Ureter (tissue), 1 donor: ENCODE results near the gene EEFSEC. TPM values are rescaled to one million over a fixed set of nuclear protein-coding genes. Genes with fewer than 3 reads are reported as not detected.

Experiments used
- DNase-seq: peaks from one replicate; pipeline ENCODE4 v3.0.0-alpha.2; 2020; ENCODE audit warnings: low spot score
- total RNA-seq: library from RNA; stranded (reverse); gene quantifications from one replicate; pipeline ENCODE4 v1.2.4, GENCODE V29; 2023
- donor health status: DM: yes; HTN: yes; CAD: no.

Gene EEFSEC
- total RNA-seq, 1 donor from 2014 or later: 20.0 TPM

DNA sequence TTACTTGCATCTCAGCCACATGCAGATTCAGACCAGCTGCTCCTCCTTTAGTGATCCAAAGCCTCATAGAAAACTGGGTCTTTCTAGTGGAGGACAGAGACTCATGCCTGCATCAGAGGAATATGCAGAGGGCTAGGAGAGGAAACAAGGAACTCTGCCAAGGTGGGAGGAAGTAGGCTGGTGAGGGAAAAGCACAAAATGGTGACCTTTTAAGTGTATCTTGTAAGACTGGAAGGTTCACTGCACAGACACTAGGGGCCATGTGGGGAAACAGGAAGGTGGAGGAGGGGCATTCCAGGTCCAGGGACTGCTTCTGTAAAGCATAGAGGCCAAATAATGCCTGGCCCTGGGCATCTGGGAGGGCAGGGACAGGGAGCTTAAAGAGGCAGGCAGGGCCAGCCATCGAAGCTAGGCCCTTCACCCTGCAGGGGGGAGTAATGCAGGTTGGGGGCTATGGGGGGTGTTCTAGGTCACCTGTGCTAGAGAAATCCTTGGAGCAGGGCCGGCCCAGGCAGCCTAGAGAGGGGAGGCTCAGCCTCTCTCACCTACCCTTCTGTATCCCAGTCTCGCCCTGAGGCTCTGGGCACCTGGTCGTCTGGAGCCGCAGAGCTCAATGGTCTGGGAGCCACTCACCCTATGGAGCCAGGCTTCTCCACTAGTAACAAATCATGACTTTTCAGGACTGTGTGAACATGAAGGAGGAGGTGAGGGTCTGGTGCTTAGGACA is 195.7 kb downstream of the EEFSEC start:
- no peak for DNase-seq

DNA sequence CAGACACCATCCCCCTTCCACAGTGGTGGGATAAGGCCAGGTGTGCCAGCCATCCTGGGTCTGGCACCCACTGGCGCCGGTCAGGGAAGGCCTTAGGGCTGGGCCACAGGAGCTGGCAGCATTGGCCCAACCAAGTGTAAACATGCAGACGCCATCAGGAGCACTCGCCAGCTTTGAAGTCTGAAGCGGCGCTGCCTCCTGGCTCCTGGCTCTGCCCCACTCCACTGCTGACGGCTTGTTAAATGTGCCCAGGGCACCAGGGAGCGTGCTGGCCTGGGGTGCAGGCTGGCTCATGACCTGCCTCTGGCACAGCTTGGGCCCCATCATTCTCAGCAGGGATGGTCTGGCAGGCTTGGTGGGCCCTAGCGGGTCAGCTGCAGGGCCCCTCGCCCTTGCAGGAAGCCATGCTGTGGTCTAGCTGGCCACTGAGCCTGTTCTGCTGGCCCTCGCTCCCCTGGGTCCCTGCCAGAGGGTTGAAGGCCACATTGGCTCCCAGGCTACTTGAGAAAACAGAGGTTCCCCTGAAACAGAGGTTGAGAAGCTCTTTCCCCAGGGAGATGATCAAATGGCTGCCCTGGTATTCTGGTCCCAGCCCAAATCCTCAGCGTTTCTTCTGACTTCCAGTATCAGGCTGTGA is 196.8 kb downstream of the EEFSEC start:
- DNase-seq: no peak

DNA sequence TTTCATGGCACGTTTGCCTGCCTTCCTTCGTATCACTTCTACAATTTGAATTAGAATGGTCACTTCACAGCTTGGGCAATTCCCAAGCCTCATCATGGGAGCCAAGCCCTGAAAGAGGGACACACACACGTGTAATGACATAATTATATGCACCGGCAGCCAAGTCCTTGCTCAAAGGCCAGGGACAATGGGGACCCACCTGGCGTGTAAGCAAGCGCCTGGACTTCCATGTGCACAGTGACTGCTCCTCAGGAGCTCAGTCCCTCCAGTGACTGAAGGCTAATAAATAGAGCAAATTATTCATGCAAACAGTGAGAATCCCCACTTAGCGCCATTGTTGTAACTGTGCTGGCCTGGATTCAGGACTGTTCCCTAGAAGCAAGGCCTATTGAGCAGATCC is 198.3 kb downstream of the EEFSEC start:
- no peak for DNase-seq

DNA sequence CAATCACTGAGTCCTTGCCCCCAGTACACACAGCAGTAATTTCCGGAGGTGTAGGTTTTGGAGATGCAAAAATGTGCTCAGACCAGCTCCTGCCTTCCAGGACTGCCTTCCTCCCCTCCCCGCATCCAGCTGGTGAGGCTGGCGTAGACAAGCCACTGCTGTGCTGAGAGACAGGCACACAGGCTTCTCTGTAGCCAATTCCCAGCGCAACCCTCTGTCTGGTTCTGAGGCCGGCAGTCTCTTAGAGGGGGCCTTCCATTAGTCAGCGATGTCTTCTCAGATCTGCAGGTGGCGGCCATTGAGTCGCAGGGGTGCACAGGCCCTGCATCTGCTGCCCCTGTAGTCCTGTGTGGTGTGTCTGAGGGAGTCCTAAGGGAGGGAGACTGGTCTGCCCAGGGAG is 199.0 kb downstream of the EEFSEC start:
- DNase-seq: no peak

DNA sequence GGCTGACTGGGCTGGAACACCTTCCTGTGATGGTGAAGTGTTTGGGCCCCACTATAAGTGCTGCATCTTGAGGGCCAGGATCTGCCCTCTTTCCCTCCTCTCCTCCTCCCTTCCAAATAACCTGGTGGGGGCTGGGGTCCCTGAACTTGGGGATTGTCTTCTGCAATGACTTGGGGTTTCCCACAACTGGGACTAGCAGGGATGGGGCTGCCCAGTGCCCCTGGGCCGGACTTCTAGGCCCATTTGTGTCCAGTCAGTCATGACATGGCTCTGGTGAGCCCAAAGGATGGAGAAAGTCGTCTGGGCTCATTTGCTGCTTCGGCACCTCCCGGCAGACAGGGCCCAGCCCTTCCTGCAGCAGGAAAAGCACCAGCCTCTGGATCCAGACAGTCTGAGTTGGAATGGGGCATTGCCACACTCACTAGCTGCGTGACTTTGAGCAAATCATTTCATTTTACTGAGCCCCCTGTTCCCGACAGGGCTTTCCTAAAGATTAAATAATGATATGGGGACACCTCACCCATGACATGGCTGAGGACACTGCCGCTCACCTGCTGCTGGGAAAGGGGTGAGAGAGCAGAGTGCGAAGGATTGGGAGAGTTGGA is 200.2 kb downstream of the EEFSEC start:
- DNase-seq: no peak

DNA sequence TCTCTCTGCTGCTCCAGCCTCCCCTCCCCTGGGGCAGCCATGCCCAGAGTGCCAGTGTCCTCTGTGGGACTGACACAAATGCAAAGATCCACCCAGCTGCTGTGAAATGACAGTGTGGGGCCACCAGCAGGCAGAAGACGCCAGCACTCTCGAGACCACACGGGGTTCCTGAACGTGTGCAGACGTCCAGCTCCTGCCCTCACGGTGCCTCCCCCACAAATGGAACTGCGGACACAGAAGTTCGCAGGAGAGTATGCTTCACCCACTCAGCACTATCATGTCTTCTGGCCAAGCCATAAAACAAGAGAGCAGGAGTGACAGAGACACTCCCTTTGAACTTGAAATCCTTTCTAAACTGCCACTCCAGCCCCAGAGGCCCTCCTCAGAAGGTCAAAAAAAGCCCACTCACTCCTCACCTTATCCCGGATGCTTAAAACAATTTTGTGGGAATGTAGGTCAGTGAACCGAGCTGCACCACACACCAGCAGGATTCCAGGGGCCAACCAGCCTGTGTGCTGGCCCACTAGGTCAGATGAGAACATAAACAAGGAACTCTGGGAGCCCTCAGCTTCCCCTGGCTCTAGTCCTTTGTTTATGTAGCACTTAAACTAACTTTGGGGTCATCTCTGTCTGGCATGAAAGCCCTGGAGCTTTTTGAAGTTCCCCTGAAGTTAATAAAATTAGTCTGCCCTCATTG is 200.9 kb downstream of the EEFSEC start:
- DNase-seq: no peak

DNA sequence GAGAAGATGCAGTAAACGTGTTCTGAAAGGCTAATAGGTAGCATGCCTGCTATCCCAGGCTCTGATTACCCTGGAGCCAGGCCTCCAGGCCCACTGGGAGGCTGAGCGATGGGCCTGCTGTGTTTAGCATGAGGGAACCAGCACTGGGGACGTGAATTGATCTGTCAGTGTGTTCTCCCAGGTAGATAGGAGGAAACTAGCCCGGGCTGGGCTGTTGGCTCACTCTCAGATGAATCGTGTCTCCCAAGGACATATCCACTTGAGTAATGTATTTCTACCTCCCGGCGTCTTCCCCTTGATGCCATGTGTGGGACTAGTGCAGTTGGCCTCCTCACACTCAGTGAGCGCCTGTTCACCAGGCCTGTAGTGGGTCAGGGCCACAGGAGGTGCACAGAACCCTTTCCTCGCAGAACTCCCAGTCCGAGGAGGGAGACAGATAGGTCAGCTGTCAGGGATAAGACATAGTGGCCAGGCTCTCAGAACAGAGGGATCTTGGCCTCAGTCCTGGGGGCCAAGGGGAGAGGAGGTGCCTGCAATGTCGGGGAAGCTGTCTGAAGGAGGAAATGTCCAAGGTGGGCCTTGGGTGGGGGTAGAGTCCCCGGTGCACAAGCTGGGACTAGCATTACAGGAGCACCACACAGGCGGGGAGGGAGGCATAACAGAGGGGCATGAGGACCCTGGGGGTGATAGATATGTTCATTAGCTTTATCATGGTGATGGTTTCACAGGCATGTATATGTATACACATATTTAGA is 201.7 kb downstream of the EEFSEC start:
- DNase-seq: no peak

DNA sequence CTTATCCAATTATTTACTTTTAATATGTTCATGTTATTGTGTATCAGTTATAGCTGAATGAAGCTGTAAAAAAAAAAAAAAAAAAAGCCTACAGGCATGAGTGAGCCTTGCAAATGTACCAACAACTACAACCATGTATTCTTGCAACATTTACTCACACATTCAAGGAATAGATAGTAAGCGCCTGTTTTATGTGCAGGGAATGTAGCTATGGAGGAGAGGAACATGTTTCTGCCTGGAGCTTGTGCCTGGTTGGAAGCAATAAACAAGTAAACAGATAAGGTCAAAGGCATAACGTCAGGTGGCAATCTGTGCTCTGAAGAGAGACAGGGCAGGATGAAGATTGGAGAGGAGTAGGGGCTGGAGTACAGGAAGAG is 202.2 kb downstream of the EEFSEC start:
- DNase-seq: no peak

DNA sequence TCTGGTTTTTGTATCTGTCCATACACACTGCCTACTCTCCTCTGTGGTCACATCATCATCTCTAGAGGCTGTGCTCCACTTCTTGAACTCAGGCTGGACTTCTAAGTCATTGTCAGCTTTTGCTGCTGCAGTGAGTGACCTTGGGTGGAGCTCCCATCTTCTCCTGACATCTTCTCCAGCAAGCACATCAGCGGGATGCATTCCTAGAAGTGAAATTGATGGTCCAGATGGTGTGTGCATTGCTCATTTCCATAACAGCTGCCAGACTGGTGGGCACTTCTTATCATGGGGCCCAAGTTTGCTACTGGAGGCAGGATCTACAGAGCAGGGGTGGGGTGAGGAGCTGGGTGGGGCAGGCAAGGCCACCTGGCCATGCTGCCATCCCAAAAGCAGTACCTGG is 203.5 kb downstream of the EEFSEC start:
- DNase-seq: no peak

DNA sequence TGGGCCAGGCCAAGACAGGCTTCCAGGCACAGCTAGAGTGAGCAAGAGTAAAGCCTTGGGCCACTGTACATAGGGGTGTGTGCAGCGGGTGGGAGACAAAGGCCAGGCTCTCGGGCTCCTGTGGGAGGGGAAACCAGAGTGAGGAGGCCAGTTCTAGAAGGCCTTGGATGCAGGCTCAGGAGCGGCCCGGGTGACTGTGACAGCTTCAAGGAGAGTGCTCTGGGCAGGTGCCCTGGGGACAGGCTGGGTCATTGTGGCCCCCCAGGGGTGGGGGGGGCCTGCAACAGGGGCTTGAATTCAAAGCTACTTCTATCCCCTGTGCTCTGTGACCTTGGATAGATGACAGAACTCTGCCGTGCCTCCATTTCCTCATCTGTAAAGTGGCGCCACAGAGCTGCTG is 204.3 kb downstream of the EEFSEC start:
- no peak for DNase-seq

DNA sequence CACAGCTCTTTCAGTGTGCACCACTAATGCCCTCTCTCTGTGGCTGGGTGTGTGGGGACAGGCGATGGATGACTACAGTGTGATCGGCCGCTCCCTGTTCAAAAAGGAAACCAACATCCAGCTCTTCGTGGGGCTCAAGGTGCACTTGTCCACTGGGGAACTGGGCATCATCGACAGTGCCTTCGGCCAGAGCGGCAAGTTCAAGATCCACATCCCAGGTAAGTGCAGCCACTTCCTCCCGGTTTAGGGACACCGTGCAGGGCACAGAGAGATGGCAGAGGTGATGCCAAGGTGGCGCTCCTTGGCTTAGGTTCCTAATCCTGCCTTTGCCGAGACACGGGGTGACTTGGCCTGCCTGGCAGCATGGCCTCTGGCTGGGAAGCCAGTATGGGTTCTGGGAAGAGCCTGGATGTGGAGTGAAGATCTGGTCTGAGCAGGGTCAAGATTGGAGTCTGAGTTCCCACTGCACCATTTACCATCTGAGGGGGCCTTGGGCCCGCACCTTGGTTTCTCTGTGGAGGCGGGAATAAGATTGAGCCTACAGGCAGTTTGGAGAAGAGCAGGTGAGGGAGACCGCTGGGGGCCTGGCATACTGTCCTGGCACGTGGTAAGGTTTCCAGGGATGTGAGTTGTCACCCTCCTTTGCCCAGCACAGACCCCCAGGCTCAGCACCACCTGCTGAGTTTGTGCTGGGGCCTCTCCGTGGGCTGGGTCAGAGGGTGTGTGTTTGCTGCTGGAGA is 205.0 kb downstream of the EEFSEC start:
- DNase-seq: no peak

DNA sequence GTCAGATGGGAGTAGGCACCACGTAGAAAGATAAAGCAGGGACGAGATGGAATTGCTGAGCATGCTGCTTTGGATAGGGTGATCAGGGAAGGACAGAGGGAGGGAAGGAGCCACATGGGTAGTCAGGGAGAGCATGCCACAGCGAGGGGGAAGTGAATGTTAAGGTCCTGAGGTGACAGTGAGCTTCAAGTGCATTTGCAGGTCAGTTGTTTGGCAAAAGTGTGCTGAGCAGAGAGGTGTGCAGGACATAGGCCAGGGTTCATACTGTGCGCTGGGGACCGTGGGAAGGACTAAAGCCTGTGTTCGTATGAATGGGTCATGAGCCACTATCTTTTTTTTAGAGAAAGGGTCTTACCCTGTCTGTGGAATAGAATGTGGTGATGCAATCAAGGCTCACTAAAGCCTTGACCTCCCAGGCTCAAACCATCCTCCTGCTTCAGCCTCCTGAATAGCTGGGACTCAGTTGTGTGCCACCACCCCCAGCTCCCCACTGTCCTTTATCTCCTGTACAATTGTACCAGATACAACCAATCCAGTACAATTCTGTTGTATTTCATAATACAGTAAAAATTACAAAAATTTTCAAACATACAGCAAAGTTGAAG is 205.9 kb downstream of the EEFSEC start:
- DNase-seq: no peak

DNA sequence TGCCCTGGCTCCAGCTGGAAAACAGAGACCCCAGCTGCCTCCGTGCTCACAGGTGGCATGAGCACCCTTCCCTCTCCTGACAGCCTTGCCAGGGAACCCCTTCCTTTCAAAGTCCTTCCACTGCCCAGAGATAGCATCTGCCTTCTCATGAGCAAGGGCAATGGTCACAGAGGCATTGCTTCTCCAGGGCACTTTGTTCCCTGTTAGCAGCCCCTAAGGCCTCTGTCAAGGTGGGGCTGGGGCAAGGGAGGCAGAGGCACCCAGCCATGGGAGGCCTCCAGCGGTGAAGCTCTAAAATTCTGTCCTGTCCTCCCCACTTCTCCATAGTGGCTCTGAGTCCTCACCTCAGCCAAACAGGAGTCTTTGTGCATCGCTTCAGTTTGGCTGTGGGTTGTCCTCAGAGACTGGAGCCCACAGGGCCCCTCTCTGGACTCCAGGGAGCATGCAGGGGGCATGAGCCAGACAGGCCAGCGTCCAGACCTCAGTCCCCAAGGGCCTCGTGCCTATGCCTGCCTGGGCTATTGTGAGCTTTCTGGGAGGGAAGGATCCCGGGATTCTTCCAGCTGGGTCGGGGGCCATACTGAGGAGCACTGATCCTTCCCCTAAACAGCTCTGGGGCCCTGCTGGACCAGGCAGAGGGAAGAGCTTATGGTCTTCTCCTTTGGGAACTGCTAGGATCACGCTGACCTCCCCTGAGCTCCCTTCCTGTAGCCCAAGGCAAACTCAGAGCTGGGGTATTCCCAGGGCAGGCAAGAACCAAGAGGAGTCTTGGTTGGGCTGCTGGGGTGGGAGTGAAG is 206.8 kb downstream of the EEFSEC start:
- no peak for DNase-seq

DNA sequence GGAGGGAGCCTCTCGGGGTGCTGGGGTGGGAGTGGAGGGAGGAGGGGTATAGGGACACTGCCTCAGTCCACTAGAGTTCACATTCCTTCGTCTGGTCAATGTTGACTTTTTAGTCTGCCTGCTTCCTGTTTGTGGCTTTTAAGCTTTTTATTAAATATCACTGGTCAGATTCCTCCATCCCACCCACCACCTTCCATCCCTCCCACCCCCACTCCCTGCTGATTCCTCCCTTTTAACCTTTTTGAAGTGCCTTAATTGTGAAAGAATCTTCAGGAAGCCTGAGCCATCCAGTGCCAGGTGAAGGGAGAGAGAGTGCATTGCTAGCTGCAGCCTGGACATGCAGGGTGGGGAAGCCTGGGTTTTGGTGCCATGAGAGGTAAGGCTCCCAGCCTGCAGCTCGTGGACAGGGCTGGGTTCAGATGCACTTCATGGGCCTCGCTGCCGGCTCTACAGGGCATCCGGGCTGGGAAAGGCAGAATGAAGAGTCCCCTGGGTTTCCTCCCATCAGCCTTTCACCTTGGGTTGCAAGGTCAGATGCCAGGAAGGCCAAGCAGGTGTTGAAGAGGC is 207.5 kb downstream of the EEFSEC start:
- DNase-seq: no peak

DNA sequence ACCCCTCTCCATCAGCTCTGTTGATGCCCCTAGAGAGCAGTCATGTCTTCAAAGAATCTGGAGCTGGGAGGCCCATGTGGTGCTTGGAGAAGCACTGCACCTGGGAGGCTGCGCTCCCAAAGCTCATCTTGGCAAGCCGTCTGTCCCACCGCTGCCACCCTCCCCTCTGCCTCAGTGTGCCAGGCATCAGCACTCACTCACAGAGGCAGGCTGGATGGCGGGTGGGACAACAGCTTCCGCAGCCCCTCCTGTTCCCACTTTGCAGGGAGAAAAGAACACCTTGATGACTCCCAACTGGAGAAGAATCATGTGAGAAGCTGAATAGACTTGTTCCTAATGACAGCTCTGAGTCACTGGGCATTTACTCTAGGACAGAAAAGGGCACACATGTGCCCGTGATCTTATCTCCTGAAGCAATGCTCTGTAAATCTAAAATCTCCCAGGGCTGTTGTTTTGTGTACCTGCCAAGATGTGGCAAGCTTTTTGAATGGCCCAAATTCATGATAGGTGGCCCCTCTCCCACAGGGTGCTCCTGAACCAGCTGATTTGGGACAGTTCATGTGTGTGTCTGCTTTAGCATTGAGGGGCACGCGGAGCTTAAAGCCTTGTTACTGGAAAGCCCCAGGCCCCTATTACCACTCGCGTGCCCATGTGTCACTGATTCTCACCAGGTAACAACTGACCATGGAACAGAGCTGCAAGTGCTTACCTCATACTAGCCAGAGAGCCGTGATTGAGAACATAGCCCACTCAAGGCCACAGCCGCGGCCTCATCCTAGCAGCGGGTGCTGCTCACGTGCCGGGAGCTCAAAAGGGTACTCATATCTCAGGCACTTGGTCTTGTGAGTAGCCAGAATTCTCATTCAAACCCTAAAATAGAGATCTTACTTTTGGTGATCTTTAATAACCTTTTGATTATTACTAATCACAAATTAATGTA is 209.0 kb downstream of the EEFSEC start:
- DNase-seq: no peak

DNA sequence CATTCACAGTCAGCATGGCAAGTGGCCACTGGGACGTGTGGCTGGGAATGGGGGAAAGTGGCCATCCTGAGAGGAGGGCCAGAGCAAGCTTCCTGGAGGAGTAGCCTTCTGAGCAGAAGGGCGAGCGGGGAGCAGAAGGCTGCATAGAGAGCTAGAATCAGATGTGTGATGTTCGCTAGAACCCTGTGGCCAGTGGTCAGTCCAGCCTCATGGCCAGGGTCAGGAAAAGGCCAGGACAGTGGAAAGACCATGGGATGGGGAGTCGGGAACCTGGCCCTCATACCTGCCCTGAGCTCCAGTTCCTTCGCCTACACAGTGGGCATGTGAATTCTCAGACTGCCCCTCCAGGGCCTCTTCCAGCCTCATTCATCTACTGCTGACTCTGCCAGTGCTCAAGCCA is 211.0 kb downstream of the EEFSEC start:
- DNase-seq: no peak

DNA sequence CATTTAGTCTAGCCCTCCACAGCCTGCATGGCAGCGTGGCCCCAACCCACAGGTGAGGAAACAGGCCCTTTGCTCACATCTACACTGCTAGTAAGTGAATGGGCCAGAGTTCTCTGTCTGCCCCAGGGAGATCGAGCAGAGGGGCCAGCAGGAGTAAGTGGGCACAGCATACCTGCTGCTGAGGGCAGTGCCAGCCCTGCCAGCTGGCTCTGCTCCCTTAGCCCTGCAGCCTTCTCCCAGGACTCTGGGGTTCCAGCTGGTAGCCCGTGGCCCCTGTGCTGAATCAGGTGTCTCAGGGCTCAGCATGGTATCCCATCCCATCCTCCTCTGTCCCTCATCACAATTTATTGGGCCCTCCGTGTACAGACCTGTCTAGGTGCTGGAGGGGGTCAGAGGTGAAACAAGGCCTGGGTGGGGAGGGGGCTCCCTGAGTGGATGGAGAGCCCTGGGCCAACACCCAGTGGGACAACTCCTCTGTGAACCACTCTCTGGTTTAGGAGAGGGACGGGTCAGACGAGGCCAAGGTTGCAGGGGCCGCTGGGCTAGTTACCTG is 211.6 kb downstream of the EEFSEC start:
- DNase-seq: no peak

DNA sequence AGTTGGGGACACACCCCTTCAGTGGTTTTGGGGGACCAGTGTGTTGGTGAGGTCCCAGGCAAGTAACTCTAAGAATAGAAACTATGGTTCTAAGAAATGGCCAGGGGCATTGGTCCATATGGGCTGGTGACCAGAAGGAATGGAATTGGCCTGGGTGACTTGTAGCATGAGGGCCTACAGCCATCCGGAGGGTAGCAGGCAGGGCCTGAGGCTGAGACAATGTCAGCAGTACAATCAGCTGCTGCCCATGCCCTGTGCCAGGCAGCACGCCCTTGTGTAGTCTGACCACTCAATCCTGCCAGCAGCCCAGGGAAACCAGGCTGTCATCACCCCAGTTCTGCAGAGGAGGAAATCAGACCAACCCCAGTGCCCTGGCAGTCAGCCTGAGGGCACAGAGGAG is 212.9 kb downstream of the EEFSEC start:
- DNase-seq: no peak
